HG02798 (cell line): ENCODE results near the gene LAMB4.
A peak's percentile ranks its signal among the peaks of the same experiment; 100 is the strongest.

ENCODE experiments used
- ATAC-seq: cut with Tn5 transposase; IDR thresholded peaks from one replicate; pipeline ENCODE4 v1.9.1; 2021; ENCODE audit warnings: mild to moderate bottlenecking; ENCODE audit not compliant: unreplicated experiment, poor library complexity

LAMB4 gene

DNA sequence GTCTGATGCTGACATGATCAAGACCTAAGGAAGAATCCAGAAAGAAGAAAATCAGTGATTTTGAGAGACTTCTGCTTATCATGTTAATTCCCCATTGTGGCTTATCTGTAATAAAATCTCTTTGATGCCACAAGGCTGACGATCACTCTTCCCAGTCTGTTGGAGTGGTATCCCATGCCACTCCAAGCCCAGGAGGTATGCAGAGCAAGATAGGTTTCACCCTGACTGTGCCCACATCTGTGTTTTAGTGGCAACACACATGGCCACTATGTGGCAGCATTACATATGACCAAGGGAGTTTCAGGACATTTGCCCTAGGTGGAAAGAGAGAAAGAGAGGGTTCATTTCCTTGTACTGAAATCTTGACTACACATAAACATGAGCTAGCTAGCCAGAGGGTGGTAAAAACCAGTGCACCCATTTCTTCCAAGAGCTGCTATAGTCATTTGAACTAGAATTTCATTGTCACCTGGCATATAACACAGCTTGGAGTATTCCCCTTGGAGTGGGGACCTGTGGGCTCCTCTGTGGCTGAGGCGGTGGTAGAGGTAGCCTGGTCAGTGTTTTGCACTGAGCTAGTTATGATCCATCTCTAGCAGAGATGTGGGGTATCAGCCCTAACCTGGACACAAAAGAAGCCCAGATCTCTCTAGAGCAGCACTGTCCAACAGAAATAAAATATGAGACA lies 20.8 kb downstream of the LAMB4 start:
- ATAC-seq = peak; percentile 55

DNA sequence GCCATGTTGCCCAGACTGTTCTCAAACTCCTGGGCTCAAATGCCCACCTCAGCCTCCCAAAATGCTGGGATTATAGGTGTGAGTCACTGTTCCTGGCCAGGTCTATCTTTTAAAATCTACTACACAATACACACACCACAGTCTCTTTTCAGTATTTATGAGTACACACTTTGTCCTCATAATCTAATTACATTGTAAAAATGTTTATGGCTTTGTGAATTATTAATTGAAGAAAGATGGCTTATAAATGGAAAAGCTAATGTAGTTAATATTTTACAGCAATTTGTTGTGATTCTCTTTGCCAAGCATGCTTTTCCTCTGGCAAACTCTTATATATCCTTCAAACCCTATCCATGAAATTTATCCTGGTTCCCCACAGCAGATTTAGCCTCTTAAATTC lies 22.0 kb downstream of the LAMB4 start:
- no peak for ATAC-seq

DNA sequence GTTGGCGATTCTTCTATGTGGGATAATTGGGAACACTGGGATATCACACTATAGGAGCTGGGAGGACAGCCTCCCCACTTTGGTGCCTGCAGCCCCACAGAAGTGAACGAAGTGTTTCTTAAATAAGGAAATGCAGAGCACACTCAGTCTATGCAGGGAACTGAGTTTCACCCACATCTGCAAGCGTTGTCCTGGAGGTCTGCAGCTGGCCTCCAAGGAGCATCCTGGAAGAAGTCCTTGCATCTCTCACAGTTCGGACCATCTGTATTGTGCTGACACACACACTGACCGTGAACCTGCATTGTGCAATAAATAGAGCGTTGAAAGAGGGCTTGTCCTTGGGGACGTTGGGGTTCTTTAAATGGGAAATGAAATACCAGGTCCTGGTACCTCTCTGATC lies 25.8 kb downstream of the LAMB4 start:
- ATAC-seq = no peak

DNA sequence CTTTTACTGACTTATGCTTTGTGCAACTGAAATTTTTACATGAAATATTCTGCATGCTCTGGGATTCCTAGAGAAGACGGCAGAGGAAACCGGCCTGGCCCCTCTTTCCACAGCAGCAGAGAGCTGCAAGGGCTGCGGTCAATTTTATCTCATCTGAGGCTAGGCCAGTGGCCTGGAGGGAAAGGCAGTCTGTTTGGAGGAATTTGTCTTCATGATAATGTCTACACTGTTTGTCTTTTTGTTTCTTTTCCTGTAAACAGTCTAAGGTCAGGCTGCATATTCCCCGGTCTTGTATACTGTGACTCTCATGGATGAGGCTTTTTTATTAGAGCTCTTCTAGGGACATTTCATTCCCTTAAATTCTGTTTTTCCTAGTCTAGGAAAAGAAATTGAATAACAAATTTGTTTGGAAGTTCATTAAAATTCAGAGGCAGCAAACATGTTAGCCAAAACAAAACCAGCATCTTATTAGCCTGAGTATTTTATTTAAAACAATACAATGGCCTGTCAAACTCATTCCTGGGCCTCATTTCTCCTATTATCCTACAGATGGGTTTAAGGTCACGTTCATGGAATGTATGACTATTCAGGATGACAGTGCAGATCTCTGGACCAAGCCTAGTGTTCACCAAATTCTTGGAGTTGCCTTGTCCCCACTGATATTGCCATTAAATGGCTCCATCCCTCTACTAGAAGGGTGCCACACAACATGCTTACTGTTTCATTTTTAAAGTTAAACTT lies 26.4 kb downstream of the LAMB4 start:
- no peak for ATAC-seq

DNA sequence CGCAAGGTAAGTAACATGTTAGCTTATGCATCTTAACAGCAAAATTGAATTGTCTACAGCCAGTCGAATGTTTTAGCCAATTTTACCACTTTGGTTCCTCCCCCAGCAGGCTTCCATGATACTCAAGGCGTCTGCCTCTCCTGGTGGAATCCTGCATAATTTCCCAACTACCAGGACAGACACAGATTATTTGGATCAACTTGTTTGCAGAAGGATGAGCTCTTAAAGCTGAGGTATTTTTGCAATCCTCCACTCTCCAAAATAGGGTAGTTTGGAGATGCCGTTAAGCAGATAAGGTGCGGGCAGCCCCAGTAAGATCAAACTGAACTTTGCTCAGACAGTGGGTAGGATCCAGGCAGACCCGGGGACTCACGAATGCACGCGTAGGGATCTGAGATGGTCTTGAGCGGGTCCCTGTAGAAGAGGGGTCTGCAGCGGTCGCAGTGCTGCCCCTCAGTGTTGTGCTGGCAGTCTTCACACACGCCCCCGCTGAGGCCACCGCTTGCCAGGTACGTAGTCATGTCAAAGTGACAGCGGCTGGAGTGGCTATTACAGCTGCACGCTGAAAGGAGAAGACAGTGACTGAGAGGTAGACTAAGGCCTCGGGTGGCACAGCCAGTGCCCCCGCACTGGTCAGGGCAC lies 27.4 kb downstream of the LAMB4 start:
- ATAC-seq = no peak

DNA sequence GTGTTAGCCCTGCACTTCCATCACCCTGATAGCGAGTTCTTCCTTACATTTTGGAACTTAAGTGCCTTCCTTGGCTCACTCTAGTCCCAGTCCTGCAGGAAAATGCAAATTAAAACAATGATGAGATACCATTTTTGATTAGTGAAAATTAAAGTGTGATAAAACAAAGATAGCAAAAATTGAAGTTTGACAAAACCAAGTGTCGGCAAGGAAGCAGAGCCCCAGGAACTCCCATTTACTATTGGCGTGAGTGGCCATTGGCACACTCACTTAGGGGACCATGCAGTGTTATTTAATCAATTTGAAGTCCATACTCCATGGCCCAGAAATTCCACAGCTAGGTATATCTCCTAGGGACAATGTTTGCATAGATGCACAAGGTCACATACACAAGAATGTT lies 28.4 kb downstream of the LAMB4 start:
- no peak for ATAC-seq

DNA sequence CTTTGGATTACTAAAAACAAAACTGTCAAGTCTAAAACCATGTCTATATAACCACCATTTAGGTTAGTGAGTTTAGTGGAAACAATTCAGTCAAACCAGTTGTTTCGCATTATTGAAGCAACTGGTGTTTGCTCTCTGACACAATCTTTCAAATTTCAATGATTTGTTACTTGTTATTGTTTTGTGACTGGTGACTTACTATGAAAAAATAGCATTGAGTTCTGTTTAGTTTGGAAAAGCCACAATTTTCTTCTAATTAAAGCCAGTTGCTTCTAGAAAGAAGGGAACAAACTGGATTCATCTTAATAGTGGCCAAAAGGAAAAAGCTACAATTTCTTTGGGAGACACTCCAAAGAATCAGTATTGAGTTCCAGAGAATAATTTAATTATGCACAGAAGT lies 30.4 kb downstream of the LAMB4 start:
- ATAC-seq = no peak

DNA sequence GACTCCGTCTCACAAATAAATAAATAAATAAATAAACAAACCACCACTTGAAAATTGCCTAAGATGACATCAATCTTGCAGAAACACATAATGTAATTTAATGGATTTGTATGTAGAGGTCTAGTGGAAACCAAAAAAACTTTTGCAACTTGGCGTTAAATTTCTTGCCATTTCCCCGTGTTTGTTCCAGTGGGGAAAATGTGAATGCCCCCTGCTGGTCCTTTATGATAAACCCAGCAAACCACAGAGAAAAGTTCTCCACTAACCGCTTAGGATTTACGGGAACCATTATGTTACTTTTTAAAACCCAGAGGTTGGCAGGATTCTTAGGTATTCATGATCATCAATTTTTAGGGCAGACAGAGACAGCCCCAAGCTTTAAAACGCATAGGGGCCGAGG lies 32.5 kb downstream of the LAMB4 start:
- ATAC-seq = no peak

DNA sequence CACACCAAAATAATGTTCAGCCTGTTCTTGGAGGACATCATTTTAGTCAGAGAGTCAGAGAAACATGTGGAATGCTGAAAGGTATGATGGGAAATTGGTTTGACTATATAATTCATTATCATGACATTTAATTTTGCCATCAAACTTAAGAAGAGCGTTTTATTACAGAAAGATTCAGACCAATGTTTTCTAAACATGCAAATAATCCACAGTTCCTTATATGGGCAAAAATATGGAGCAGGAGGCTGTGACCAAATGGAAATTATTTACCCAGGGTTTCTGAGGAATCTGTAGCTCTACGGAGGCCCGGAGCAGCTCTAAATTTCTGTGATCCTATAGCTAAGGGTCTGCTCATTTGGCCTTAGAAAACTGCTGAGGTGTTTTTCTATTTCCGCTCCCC lies 33.2 kb downstream of the LAMB4 start:
- ATAC-seq = no peak

DNA sequence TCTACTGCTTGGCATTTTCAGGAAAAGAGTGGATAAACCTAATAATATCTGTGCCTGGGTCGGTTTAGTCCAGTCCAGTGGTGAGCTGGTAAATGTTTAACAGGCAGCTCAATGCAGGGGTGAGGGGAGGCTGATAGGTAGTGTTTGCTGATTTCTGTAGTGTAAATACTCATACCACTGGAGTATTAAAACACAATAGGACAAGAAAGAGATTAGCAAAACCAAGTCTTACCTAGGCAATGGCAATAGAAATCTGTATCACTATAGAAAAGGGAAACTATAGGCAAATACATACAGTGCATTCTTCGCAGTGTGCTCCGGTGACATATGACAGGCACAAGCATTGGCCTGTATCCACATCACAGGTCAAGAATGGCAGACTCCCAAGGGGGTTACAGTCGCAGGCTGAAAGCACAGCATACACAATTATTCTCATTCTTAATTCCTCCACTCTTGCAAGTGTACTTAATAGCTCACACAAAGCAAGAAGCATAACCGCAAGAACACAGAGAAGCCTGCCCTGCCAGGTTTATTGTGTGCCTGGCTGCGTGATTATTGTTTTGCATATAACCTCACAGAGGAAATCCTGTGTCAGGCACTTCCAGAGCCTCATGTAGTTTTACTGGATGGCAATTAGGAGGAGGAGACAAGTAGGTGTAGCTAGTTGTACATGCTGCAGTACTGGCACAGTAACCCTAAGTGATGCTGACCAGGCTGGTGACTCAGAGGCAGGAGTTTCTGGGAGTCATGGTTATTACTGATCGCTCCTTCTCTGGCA lies 35.0 kb downstream of the LAMB4 start:
- no peak for ATAC-seq

DNA sequence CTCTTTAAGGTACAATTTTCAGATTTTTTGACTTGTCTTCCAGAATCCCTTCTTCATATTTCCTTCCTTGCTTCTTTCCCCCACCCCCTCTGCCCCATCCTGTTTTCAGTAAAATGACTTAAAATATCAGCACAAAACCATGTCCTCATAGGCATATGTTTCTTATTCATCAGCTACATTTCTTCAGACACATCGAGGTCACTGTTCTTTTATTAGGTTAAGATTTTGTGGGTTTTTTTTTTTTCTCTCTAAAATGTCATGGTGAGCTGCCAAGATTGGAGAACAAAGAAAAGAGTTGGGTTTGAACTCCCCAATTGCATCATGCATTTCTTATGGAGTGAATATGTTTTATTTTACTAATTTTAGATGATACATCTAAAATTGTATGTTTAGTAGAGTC lies 35.8 kb downstream of the LAMB4 start:
- ATAC-seq = no peak

DNA sequence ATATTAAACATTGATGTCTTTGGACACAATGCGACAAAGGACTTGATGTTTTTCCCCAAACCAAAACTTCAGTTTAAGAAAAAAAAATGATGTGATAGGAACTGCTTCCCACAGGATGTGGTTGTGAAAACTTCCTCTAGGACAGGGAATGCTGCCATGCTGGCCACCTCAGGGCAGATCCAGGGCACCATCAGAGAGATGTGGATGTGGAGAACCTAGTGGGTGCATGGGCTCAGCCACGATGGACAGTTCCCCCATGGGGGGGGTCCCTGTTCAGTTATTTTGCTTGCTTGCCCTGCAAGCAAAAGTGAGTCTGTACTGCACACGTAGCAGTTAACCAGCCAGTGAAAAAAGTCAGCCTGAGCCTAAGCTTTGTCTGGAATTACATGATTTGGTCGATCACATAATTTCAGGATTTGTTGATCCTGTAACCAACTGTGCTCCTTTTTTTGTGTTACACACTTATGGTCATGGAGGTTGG lies 36.3 kb downstream of the LAMB4 start:
- ATAC-seq = no peak

DNA sequence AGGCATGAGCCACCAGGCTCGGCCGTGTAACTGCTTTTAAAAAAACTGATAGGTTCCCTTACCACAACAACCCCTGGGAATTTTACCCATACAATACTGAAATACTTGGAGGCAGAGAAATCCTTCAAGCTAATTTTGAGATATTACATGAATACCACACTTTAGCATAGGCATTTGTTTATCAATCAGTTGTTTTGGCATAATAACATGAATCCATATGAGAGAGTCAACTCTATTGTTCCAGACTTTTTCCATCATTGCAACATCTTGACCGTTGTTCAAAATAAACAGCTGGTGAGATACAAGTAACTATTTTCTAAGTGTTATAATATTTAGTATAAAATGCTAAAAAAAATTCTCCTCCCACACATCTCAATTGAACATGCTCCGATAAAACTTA lies 36.8 kb downstream of the LAMB4 start:
- ATAC-seq = no peak

DNA sequence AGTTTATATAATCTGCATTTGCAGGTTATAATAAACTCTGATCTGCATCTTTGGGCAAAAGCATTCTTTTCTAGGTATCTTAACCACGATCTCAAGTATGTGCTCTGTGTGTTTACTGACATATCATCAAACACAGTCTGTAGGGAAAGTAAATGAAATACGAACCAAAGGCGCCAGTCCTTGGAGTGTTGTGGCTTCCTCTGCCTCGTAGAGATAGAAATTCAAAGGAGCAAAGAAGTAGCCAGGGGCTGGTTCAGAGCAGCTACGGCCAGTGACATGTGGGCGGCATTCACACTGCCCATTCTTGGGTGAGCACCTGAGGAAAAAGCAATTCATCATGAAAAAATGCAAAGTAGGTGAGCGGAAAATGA lies 38.7 kb downstream of the LAMB4 start:
- ATAC-seq = no peak

DNA sequence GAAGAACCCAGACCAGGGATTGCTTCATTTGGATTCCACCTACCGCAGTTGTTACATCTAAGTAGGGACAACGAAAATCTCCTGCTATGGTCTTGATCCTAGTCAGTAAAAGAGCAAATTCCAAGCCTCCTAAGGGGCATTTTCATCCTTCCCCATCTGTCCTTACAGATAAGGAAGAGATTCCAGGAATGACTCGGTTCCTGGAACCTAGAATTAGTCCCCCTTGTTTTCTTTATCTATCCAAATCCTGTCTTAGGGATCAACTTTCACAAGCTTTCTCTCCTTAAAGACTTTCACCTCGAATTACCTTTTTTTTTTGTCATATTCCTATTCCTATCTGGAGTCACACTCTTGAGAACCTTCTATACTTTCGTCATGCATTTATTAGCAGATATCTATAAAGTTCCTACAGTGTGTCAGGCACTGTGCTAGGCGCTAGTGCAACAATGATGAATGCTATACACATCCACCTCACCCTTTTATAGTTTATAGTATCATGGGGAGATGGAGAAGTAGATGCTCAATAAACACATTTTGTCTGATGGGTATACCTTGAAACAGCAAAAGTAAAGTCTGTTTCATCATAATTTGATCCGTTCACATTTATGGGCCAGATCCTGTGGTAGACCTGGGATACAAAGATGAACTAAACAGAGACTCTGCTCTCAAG lies 39.2 kb downstream of the LAMB4 start:
- ATAC-seq = no peak

DNA sequence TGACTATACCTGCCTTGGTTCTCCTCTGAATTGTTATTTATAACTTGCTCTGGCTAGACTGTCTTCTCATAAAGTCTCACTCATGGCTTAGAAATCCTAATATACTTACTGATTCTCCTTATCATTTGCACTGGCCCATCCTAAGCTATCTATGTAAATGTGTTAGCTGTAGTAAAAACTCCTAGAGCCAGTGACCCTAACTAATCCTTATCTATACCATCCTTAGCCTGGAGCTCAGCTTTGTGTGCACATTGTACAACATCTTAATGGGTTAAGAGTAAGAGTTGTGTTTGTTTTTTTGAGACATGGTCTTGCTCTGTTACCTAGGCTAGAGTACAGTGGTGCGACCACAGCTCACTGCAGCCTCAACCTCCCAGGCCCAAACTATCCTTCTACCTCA lies 40.8 kb downstream of the LAMB4 start:
- ATAC-seq = no peak

DNA sequence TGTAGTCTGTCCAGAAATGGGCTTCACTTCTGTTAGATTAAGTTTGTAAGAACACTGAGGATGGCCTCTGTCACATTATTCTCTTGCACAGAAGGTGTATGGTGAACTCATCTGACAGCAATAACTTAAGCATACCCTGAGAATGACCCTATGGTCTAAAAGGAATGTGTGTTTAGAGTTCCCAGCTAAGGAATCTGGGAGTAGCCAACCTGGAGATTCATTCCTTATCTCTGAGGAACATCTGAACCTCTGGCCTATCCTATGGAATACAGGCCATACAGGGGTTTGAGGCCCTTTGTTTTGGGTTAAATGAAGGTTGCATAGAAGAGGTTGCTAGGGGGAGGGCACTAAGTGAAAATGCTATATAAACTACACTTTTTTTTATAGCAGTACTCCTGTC lies 41.4 kb downstream of the LAMB4 start:
- ATAC-seq = no peak

DNA sequence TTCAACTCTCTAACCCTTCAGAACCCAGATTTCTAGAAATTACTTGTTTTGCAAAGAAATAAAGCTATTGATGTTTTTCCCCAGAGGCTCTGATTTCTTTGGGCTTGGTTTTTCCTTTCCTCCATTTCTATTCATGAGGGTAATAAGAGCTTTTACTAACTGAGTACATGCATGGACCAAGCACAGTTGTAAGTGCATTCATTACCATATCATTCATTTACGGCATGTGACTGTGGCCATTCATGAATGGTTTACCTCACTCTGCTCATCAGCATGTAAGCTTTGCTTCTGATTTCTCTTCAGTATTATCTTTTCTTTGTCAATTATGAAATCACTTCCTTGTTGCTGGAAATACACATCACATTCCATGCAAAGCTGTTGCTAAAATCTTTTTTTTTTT lies 42.4 kb downstream of the LAMB4 start:
- ATAC-seq = no peak

DNA sequence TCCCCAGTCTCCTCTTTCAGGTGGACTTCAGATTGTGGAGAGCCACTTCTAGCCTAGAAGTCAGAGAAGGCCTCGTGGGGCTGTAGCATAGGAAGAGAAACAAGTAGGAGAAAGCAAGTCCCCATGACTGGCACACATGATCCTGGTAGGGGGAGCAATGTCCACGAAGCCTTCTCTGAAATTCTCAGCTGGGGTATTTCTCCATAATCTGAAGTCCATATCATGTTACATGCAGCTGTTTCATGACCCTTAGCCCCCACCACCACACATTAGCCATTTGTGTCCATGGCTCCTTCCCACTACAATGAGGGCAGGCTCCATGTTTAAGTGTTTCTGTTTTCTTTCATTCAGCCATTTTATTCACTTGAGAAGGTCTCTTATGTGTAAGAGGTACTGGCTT lies 43.2 kb downstream of the LAMB4 start:
- ATAC-seq = no peak

DNA sequence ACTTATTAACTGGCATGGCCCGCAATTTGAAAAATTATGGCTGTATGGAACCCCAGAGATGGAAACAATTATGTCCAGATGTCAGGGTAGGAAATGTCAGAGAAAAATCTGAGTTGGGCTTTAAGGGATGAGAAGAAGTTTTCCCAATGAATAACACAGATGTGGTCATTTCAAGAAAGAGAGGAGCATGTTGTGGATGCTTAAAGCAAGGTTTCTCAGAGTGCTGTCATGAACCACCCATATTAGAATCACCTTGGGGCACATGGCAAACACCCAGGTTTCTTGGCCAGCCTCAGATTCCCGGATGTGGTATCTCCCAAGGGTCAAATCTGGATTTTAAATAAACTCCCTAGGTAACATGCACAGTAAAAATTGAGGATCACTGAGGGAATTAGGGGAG lies 43.6 kb downstream of the LAMB4 start:
- ATAC-seq = no peak
